IMR-90 (cell line): ENCODE measurements around the gene MLIP. TPM values are rescaled to one million over a fixed set of nuclear protein-coding genes. Genes with fewer than 3 reads are reported as not detected.

Experiments used
- ATAC-seq: fragments of 200-7000 bp; cut with Tn5 transposase; 2 replicates; pipeline ENCODE4 v1.9.1; 2020; ENCODE audit warnings: low read depth, mild to moderate bottlenecking, moderate library complexity
- BruUV-seq: library from RNA; stranded (reverse); fragments of 400-500 nt; replicated peaks from 2 replicates; lab custom pipeline; 2021; lab: Mats Ljungman, UMichigan
- CTCF ChIA-PET: fragments of 300-600 bp; formaldehyde crosslinking; extraction: SDS; loops from one replicate; lab custom pipeline; 2021; ENCODE audit warnings: antibody characterized with exemption; lab: Yijun Ruan, JAX
- POLR2A ChIA-PET: fragments of 300-600 bp; sonication (Branson Sonifier 250); formaldehyde crosslinking; loops from one replicate; lab custom pipeline; 2022; ENCODE audit warnings: antibody characterized with exemption; ENCODE audit not compliant: unreplicated experiment; lab: Charles Lee
- DNase-seq: peaks from one replicate; pipeline ENCODE4 v3.0.0; 2013
- H2AFZ ChIP-seq: replicated peaks from 2 replicates; pipeline ENCODE3; 2013; ENCODE audit warnings: low read length, mild to moderate bottlenecking; ENCODE audit not compliant: poor library complexity
- H2AK5ac ChIP-seq: 2 replicates; pipeline ENCODE4 v1.6.1; 2013; ENCODE audit warnings: low read depth, low read length, inconsistent platforms
- H2AK9ac ChIP-seq: replicated peaks from 2 replicates; pipeline ENCODE3; 2013; ENCODE audit warnings: mild to moderate bottlenecking, low read depth, low read length, moderate library complexity; ENCODE audit not compliant: poor library complexity
- H2BK120ac ChIP-seq: 2 replicates; pipeline ENCODE4 v1.6.1; 2013; ENCODE audit warnings: low read depth, low read length, inconsistent platforms
- H2BK15ac ChIP-seq: 3 replicates; pipeline ENCODE4 v1.6.1; 2013; ENCODE audit warnings: low read depth, low read length, inconsistent platforms
- H2BK20ac ChIP-seq: 2 replicates; pipeline ENCODE4 v1.6.1; 2013; ENCODE audit warnings: low read depth, mild to moderate bottlenecking, inconsistent platforms, low read length, moderate library complexity
- H2BK5ac ChIP-seq: 2 replicates; pipeline ENCODE4 v1.6.1; 2013; ENCODE audit warnings: mild to moderate bottlenecking, low read depth, low read length, inconsistent platforms; ENCODE audit not compliant: poor library complexity, severe bottlenecking
- H3K14ac ChIP-seq: replicated peaks from 2 replicates; pipeline ENCODE4 v1.6.1; 2013; ENCODE audit warnings: low read depth, low read length, inconsistent platforms
- H3K18ac ChIP-seq: 2 replicates; pipeline ENCODE4 v1.6.1; 2013; ENCODE audit warnings: low read depth, low read length, control low read depth
- H3K23ac ChIP-seq: 2 replicates; pipeline ENCODE4 v1.6.1; 2013; ENCODE audit warnings: low read depth, low read length, inconsistent platforms
- H3K27ac ChIP-seq: 2 replicates; pipeline ENCODE4 v1.5.1; 2013; ENCODE audit warnings: mild to moderate bottlenecking, control low read depth, low read length; ENCODE audit not compliant: insufficient read depth
- H3K27me3 ChIP-seq: 2 replicates; pipeline ENCODE4 v1.6.1; 2013; ENCODE audit warnings: low read length; ENCODE audit not compliant: control insufficient read depth, insufficient read depth
- H3K36me3 ChIP-seq: 2 replicates; pipeline ENCODE4 v1.6.1; 2013; ENCODE audit warnings: low read length, mixed read lengths; ENCODE audit not compliant: control insufficient read depth, insufficient read depth
- H3K4ac ChIP-seq: 2 replicates; pipeline ENCODE4 v1.6.1; 2013; ENCODE audit warnings: low read depth, low read length, inconsistent platforms
- H3K4me1 ChIP-seq: 2 replicates; pipeline ENCODE4 v1.6.1; 2013; ENCODE audit warnings: low read length, mixed read lengths; ENCODE audit not compliant: control insufficient read depth, insufficient read depth
- H3K4me2 ChIP-seq: 2 replicates; pipeline ENCODE4 v1.6.1; 2013; ENCODE audit warnings: low read depth, mild to moderate bottlenecking, control low read depth, low read length, moderate library complexity
- H3K4me3 ChIP-seq: 2 replicates; pipeline ENCODE4 v1.5.1; 2013; ENCODE audit warnings: low read depth, mild to moderate bottlenecking, control low read depth, low read length, moderate library complexity; ENCODE audit not compliant: insufficient read depth
- H3K56ac ChIP-seq: 2 replicates; pipeline ENCODE4 v1.6.1; 2013; ENCODE audit warnings: low read length, inconsistent platforms; ENCODE audit not compliant: insufficient read depth; ENCODE audit errors: extremely low read depth
- H3K79me1 ChIP-seq, 2 experiments: 2 replicates each; pipeline ENCODE4 v1.6.1; 2013; ENCODE audit warnings: low read length in 2 of 2, inconsistent platforms in 1 of 2, low read depth in 1 of 2
- H3K9ac ChIP-seq: 2 replicates; pipeline ENCODE4 v1.6.1; 2013; ENCODE audit warnings: low read depth, low read length, control low read depth
- H3K9me1 ChIP-seq: 2 replicates; pipeline ENCODE4 v1.6.1; 2013; ENCODE audit warnings: low read length, inconsistent platforms; ENCODE audit not compliant: insufficient read depth
- H3K9me3 ChIP-seq: 2 replicates; pipeline ENCODE4 v1.6.1; 2013; ENCODE audit warnings: low read length; ENCODE audit not compliant: control insufficient read depth, insufficient read depth
- H4K20me1 ChIP-seq: 2 replicates; pipeline ENCODE4 v1.6.1; 2013; ENCODE audit warnings: low read length, inconsistent platforms; ENCODE audit not compliant: insufficient read depth
- H4K5ac ChIP-seq: 2 replicates; pipeline ENCODE4 v1.6.1; 2013; ENCODE audit warnings: mild to moderate bottlenecking, low read depth, low read length, control low read depth
- H4K8ac ChIP-seq, 2 experiments: 2 replicates each; pipeline ENCODE4 v1.6.1; 2013; ENCODE audit warnings: low read depth in 2 of 2, low read length in 2 of 2, control low read depth in 1 of 2, inconsistent platforms in 1 of 2
- H4K91ac ChIP-seq: 2 replicates; pipeline ENCODE4 v1.6.1; 2013; ENCODE audit warnings: low read depth, low read length, inconsistent platforms; ENCODE audit not compliant: insufficient read depth
- BHLHE40 ChIP-seq: fragments of 150-350 bp; IDR thresholded peaks from 2 replicates; pipeline ENCODE4 v1.6.1; 2016; ENCODE audit warnings: mild to moderate bottlenecking, low read depth, low read length
- CEBPB ChIP-seq: IDR thresholded peaks from 2 replicates; pipeline ENCODE4 v1.6.1; 2012; ENCODE audit warnings: low read depth, low read length, improper control_type of control experiment
- CHD1 ChIP-seq: IDR thresholded peaks from 2 replicates; pipeline ENCODE4 v1.6.1; 2012; ENCODE audit warnings: low read depth, low read length, improper control_type of control experiment
- FOS ChIP-seq: fragments of 150-350 bp; IDR thresholded peaks from 2 replicates; pipeline ENCODE4 v1.6.1; 2016; ENCODE audit warnings: low read depth, low read length
- MAFK ChIP-seq: IDR thresholded peaks from 2 replicates; pipeline ENCODE4 v1.6.1; 2012; ENCODE audit warnings: low read depth, low read length, improper control_type of control experiment
- MAZ ChIP-seq: IDR thresholded peaks from 2 replicates; pipeline ENCODE4 v1.6.1; 2012; ENCODE audit warnings: low read depth, mild to moderate bottlenecking, low read length, improper control_type of control experiment, moderate library complexity, borderline replicate concordance
- MXI1 ChIP-seq: IDR thresholded peaks from 2 replicates; pipeline ENCODE4 v1.6.1; 2012; ENCODE audit warnings: low read depth, mild to moderate bottlenecking, low read length, moderate library complexity, borderline replicate concordance
- NFE2L2 ChIP-seq: fragments of 150-350 bp; IDR thresholded peaks from 2 replicates; pipeline ENCODE4 v1.6.1; 2016; ENCODE audit warnings: low read depth, mild to moderate bottlenecking, low read length
- POLR2A ChIP-seq: IDR thresholded peaks from 2 replicates; pipeline ENCODE4 v1.6.1; 2012; ENCODE audit warnings: mild to moderate bottlenecking, low read depth, low read length
- RFX5 ChIP-seq: IDR thresholded peaks from 2 replicates; pipeline ENCODE4 v1.8.0; 2012; ENCODE audit warnings: low read depth, mild to moderate bottlenecking, low read length, moderate library complexity
- WGBS, 2 experiments: methylation state at CpG; one replicate each; pipeline versions ENCODE4 v1.1.5 to v1.1.7; 2013; ENCODE audit warnings: missing lambda C conversion rate in 2 of 2; ENCODE audit not compliant: insufficient read length in 1 of 2; ENCODE audit errors: extremely low coverage in 2 of 2; 5-methylcytosine and 5-hydroxymethylcytosine counted together
- dilution Hi-C: fragments of 300-500 bp; cut with HindIII; formaldehyde crosslinking; loops from one replicate; pipeline ENCODE4 v1.14.3; 2018; ENCODE audit warnings: low sequenced_read_pairs; ENCODE audit not compliant: unreplicated experiment
- in situ Hi-C: fragments of 300-500 bp; cut with MboI; formaldehyde crosslinking; loops from 3 replicates; pipeline ENCODE4 v1.14.3; 2019; ENCODE audit warnings: low sequenced_read_pairs, inconsistent platforms, mixed read lengths
- intact Hi-C: fragments of 100-400 bp; cut with micrococcal nuclease; formaldehyde crosslinking; loops from 2 replicates; pipeline ENCODE4 v1.10.0; 2022
- polyA plus RNA-seq, 3 experiments: library from polyadenylated mRNA; depleted of rRNA; stranded (reverse); fragments of >200 nt; gene quantifications; 2 replicates each; pipeline ENCODE4 v1.2.3, GENCODE V29; 2012; ENCODE audit warnings: low replicate concordance in 1 of 3
- total RNA-seq: library from RNA; depleted of rRNA; stranded (reverse); fragments of >200 nt; gene quantifications from 2 replicates; pipeline ENCODE4 v1.2.3, GENCODE V29; 2012
- TF ChIP-seq, protein P1 (sequence below): fragments of 150-350 bp; IDR thresholded peaks from 2 replicates; pipeline ENCODE4 v1.6.1; 2016; ENCODE audit warnings: low read depth, mild to moderate bottlenecking, low read length, moderate library complexity, borderline replicate concordance
- TF ChIP-seq, protein P2 (sequence below): fragments of 150-350 bp; IDR thresholded peaks from 2 replicates; pipeline ENCODE4 v1.6.1; 2017; ENCODE audit warnings: mild to moderate bottlenecking, antibody characterized with exemption, low read length, low read depth
- TF ChIP-seq, protein P3 (sequence below): conservative IDR thresholded peaks from 2 replicates; pipeline ENCODE4 v1.5.1; 2012; ENCODE audit warnings: mild to moderate bottlenecking, low read depth, low read length, improper control_type of control experiment

MLIP gene
- total and polyA plus RNA-seq, 2 of the 4 experiments (the other 2 are of a cell fraction), result not detected

DNA sequence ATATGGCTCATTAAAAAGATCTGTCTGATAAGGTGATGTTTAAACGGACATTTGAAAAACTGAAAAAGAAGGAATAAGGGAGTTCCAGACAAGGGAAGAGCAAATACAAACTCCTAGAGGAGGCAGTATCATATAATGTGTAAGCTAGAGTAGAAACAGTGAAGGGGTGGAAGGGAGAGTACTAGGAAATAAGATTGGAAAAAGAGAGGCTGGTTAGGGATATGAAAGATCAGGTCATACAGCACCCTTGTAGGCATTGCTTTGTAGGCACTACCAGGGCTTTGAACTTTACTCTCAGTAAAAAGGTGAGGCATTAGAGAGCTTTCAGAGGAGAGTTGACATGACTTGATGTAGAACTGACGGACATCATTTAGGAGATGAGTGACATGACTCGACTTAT, 85.7 kb downstream of the MLIP start:
- no peak overlapping the region for H4K8ac ChIP-seq
- no peaks in the 10 kb centered on the region for H3K79me1 ChIP-seq
- H3K27ac ChIP-seq, result no peak overlapping the region
- no peaks in the 10 kb centered on the region for H3K27me3 ChIP-seq
- no peaks in the 10 kb centered on the region for H3K9me3 ChIP-seq
- H2BK5ac ChIP-seq, result no peak overlapping the region
- no peak overlapping the region for H3K9ac ChIP-seq
- no peak overlapping the region for H3K18ac ChIP-seq
- H4K20me1 ChIP-seq, result no peaks in the 10 kb centered on the region
- TF ChIP-seq NFE2L2, result no peak
- TF ChIP-seq, protein P1, sequence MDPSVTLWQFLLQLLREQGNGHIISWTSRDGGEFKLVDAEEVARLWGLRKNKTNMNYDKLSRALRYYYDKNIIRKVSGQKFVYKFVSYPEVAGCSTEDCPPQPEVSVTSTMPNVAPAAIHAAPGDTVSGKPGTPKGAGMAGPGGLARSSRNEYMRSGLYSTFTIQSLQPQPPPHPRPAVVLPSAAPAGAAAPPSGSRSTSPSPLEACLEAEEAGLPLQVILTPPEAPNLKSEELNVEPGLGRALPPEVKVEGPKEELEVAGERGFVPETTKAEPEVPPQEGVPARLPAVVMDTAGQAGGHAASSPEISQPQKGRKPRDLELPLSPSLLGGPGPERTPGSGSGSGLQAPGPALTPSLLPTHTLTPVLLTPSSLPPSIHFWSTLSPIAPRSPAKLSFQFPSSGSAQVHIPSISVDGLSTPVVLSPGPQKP, result no peak
- TF ChIP-seq, protein P2, sequence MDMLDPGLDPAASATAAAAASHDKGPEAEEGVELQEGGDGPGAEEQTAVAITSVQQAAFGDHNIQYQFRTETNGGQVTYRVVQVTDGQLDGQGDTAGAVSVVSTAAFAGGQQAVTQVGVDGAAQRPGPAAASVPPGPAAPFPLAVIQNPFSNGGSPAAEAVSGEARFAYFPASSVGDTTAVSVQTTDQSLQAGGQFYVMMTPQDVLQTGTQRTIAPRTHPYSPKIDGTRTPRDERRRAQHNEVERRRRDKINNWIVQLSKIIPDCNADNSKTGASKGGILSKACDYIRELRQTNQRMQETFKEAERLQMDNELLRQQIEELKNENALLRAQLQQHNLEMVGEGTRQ, result no peak
- no peak for TF ChIP-seq FOS
- no peak for TF ChIP-seq CEBPB
- TF ChIP-seq POLR2A, result no peak
- no peak for TF ChIP-seq MAFK
- no peak for TF ChIP-seq MAZ
- TF ChIP-seq BHLHE40, result no peak
- TF ChIP-seq CHD1, result no peak
- TF ChIP-seq MXI1, result no peak
- TF ChIP-seq, protein P3, sequence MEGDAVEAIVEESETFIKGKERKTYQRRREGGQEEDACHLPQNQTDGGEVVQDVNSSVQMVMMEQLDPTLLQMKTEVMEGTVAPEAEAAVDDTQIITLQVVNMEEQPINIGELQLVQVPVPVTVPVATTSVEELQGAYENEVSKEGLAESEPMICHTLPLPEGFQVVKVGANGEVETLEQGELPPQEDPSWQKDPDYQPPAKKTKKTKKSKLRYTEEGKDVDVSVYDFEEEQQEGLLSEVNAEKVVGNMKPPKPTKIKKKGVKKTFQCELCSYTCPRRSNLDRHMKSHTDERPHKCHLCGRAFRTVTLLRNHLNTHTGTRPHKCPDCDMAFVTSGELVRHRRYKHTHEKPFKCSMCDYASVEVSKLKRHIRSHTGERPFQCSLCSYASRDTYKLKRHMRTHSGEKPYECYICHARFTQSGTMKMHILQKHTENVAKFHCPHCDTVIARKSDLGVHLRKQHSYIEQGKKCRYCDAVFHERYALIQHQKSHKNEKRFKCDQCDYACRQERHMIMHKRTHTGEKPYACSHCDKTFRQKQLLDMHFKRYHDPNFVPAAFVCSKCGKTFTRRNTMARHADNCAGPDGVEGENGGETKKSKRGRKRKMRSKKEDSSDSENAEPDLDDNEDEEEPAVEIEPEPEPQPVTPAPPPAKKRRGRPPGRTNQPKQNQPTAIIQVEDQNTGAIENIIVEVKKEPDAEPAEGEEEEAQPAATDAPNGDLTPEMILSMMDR, result no peak
- TF ChIP-seq RFX5, result no peak
- H3K23ac ChIP-seq, result no peak overlapping the region
- H4K5ac ChIP-seq, result no peak overlapping the region
- in situ Hi-C loops, result no loop called here
- H3K9me1 ChIP-seq, result no peaks in the 10 kb centered on the region
- no peak overlapping the region for H2BK120ac ChIP-seq
- no peak overlapping the region for H2AK5ac ChIP-seq
- dilution Hi-C loops, result no loop called here
- H4K91ac ChIP-seq, result no peak overlapping the region
- H3K4me3 ChIP-seq, result no peak overlapping the region
- H3K4me1 ChIP-seq, result peaks cover 4% of the 10 kb centered on the region; the same call in 1 of the 2 replicates
- no TSS peak for BruUV-seq
- no peak overlapping the region for H3K4me2 ChIP-seq
- H2AK9ac ChIP-seq, result no peak overlapping the region
- no peak overlapping the region for H3K56ac ChIP-seq
- no peak for DNase-seq
- no peak overlapping the region for H3K4ac ChIP-seq
- WGBS, 2 experiments, result 80% methylated on average over 1 of the region's 3 CpGs; no CpG with 5 or more reads in 1 of the 2 experiments
- CTCF ChIA-PET, result no interaction called here
- intact Hi-C loops, result no loop called here
- POLR2A ChIA-PET, result no interaction called here
- no peaks in the 10 kb centered on the region for H3K36me3 ChIP-seq
- H2BK15ac ChIP-seq, result no peak overlapping the region
- no peak overlapping the region for H2AFZ ChIP-seq
- no peak overlapping the region for H3K14ac ChIP-seq
- no peak overlapping the region for H2BK20ac ChIP-seq
- ATAC-seq, result no peak
